GM12892 (cell line): ENCODE data around the gene TSEN54.

Source experiments
- DNase-seq: peaks from one replicate; pipeline ENCODE4 v3.0.0; 2011; ENCODE audit not compliant: insufficient read length
- FAIRE-seq: peaks from 2 replicates; lab custom pipeline; 2011; peaks lifted over from hg19 to GRCh38; lab: Jason Lieb, UNC
- POLR2A ChIP-seq: IDR thresholded peaks from 2 replicates; pipeline ENCODE4 v1.6.1; 2011; ENCODE audit warnings: low read depth, low read length, control low read depth
- POLR2AphosphoS5 ChIP-seq: IDR thresholded peaks from 2 replicates; pipeline ENCODE4 v1.6.1; 2011; ENCODE audit warnings: low read depth, low read length, control low read depth
- TAF1 ChIP-seq: IDR thresholded peaks from 2 replicates; pipeline ENCODE4 v1.6.1; 2011; ENCODE audit warnings: low read depth, mild to moderate bottlenecking, control low read depth, low read length, borderline replicate concordance

The TSEN54 gene

DNA sequence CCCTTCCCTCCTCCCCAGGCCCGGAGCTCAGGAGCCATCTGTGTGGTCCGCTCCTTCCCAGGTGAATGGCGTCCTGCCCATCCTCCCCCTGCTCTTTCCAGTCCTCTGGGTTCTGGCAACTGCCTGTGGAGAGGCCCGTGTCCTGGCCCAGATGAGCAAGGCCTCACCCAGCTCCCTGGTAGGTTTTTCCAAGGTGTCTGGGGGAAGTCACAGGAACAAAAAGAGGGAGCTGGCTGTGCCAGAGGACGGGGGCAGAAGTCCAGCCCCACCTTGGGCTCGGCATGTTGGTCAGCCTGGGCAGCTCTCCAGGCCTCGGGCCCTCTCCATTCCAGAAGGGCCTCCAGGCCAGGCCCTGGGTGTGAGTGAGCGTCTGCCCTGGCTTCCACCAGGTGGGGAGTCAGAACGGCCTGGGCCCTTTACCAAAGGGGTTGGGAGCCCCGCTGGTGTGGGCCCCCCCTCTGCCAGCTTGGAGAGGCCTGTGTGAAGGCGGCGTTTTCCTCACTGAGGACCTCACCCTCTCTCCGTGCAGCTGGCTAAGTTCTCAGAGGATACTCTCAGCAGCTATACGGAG, 26.1 kb upstream of the TSEN54 start:
- TF ChIP-seq TAF1 = no peak
- no peak for TF ChIP-seq POLR2A
- no peak for TF ChIP-seq POLR2AphosphoS5
- DNase-seq = no peak
- no peak for FAIRE-seq

DNA sequence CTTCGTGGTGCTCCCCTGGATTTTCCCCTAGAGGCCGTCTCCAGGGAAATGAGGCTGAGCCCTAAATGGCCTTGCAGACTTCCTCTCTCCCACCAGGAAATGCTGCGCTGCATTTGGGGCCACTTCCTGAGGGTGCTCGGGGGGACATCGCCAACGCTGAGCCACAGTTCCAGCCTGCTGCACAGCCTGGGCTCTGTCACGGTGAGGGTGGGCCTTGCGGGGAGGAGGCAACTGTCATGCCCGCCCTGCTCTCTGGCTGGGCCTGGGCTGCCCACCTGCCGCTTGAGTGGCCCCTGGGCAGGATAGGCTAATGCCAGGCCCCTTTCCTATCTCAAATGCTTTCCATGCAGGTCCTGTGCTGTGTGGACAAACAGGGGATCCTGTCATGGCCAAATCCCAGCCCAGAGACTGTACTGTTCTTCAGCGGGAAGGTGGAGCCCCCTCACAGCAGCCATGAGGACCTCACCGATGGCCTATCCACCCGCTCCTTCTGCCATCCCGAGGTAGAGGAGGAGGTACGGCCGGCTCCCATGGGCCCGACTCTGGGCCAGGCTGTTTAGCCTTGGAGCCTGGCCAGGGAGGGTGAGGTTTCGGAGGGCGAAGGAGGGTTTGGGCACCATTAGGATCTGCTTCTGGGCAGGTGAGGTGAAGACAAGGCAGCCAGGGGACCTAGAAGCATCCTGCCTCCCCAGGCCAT, 25.2 kb upstream of the TSEN54 start:
- FAIRE-seq (no peak), DNase-seq (no peak)
- TF ChIP-seq POLR2AphosphoS5 (no peak), POLR2A (no peak), TAF1 (no peak)

DNA sequence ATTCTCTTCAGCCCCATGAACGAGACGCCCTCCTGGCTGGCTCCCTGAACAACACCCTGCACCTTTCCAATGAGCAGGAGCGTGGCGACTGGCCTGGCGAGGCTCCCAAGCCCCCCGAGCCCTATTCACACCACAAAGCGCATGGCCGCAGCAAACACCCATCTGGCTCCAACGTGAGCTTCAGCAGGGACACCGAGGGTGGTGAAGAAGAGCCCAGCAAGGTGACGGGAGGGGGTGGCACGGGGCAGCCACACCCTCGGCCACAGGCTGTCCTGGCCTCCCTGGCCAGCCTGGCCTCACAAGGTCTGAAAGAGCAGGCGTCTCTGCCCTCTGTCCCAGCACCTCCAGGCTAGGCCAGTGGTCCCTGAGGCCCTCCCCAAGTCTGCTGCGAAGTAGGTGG, 24.6 kb upstream of the TSEN54 start:
- TF ChIP-seq POLR2A (no peak), POLR2AphosphoS5 (no peak), TAF1 (no peak)
- DNase-seq = no peak
- FAIRE-seq = no peak

DNA sequence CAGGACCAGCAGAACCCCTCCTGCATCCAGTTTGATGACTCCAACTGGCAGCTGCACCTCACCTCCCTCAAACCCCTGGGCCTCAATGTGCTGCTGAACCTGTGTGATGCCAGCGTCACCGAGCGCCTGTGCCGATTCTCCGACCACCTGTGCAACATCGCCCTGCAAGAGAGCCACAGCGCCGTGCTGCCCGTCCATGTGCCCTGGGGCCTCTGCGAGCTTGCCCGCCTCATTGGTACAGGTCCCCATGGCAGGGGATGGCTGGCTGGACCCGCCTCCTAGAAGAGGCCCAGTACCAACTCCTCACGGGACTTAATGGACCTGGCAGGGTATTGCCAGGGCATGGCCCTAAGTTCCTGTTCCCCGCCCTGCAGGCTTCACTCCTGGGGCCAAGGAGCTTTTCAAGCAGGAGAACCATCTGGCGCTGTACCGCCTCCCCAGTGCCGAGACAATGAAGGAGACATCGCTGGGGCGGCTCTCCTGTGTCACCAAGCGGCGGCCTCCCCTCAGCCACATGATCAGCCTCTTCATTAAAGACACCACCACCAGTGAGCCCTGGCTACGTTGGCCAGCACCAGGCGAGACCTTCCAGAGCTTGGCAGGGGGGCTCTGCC, 23.7 kb upstream of the TSEN54 start:
- no peak for DNase-seq
- FAIRE-seq = no peak
- TF ChIP-seq POLR2AphosphoS5 (no peak), POLR2A (no peak), TAF1 (no peak)

DNA sequence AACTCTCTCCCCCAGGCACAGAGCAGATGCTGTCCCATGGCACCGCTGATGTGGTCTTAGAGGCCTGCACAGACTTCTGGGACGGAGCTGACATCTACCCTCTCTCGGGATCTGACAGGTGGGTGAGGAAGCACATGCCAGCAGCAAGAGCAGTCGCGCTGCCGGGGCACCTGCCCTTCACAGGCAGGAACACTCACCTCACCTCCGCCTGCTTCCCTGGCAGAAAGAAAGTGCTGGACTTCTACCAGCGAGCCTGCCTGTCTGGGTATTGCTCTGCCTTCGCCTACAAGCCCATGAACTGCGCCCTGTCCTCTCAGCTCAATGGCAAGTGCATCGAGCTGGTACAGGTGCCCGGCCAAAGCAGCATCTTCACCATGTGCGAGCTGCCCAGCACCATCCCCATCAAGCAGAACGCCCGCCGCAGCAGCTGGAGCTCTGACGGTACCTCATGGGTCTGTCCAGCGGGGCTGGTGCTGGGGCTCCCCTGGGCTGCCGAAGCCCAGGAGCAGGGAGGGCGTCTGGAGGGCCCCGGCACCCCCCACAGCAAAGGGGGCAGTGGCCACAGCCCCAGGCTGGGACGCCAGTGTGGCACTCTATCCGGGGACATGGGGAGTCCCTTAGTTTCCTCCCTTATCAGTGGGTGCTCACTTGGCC, 22.7 kb upstream of the TSEN54 start:
- no peak for DNase-seq
- TF ChIP-seq TAF1 (no peak), POLR2A (no peak), POLR2AphosphoS5 (no peak)
- no peak for FAIRE-seq

DNA sequence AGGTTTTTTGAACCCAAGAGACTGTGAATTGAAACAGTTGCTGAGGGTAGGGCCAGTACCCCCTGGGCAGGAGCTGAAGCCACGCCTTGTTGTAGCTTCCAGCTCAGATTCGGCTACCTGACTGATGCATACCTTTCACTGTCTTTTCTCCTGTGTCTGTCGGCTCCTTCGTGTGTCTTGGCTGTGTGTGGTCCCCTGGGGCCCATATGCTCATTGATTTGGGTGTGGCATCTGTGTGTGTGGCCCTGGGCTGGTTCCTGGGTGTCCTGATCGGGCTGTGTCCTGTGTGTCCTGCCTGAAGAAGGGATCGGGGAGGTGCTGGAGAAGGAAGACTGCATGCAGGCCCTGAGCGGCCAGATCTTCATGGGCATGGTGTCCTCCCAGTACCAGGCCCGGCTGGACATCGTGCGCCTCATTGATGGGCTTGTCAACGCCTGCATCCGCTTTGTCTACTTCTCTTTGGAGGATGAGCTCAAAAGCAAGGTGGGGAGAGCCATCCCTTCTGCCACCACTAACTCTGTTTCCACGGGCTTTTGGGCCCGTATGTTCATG, 21.9 kb upstream of the TSEN54 start:
- FAIRE-seq = no peak
- TF ChIP-seq POLR2A = no peak
- TF ChIP-seq POLR2AphosphoS5 = no peak
- TF ChIP-seq TAF1 = no peak
- DNase-seq = no peak

DNA sequence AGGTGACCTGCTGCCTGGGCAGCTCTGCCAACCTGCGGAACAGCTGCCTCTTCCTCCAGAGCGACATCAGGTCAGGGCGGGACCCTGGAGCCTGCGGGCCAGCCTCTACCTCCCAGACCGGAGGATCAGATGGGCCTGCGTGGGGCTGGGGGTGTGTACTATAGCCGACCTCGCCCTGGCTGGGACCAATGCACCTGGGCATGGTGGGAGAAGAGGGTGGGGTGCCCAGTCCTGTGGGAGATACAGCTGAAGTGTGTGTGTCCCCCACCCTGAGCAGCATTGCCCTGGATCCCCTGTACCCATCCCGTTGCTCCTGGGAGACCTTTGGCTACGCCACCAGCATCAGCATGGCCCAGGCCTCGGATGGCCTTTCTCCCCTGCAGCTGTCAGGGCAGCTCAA, 20.3 kb upstream of the TSEN54 start:
- FAIRE-seq (no peak), DNase-seq (no peak)
- TF ChIP-seq POLR2AphosphoS5 = no peak
- TF ChIP-seq TAF1 = no peak
- no peak for TF ChIP-seq POLR2A

DNA sequence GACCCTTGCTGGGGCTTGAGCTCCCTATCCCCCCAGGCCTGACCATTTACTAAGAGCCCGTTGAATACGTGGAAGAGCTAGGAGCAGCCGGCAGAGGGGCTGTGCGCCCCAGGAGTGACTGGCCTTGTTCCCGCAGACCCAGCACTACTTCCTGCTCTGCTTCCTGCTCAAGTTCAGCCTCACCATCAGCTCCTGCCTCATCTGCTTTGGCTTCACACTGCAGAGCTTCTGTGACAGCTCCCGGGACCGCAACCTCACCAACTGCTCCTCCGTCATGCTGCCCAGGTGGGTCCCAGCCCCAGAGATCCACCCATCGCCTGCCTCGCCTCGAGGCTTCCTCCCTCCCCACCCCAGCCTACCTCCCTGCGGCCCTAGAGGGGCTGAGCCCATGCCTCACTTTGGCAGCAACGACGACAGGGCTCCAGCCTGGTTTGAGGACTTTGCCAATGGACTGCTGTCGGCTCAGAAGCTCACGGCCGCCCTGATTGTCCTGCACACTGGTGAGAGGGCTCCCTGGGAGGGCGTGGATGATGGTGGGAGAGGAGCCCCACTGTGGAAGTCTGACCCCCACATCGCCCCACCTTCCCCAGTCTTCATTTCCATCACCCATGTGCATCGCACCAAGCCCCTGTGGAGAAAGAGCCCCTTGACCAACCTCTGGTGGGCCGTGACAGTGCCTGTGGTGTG, 18.1 kb upstream of the TSEN54 start:
- TF ChIP-seq TAF1 (no peak), POLR2AphosphoS5 (no peak), POLR2A (no peak)
- FAIRE-seq = no peak

DNA sequence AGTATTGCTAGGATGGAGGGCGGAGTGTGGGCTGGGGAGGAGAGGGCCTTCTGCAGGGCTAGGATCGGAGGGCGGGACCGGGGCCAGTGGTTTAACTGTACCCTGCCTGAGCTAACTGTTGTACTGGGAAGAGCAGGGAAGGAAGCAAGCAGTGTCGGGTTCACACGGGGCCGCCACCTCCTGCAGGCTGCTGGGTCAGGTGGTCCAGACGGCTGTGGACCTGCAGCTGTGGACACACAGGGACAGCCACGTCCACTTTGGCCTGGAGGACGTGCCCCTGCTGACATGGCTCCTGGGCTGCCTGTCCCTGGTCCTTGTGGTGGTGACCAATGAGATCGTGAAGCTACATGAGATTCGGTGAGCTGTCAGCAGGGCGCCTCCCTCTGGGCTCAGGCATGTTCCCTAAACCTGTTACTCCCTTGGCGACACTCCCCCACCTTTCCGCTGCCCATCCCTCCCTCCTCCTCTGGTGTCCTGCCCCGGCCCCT, 17.6 kb upstream of the TSEN54 start:
- DNase-seq = no peak
- FAIRE-seq = no peak
- TF ChIP-seq POLR2AphosphoS5 (no peak), POLR2A (no peak), TAF1 (no peak)

More for the DNA sequence above, 18.1 kb upstream of the TSEN54 start:
- DNase-seq = no peak

DNA sequence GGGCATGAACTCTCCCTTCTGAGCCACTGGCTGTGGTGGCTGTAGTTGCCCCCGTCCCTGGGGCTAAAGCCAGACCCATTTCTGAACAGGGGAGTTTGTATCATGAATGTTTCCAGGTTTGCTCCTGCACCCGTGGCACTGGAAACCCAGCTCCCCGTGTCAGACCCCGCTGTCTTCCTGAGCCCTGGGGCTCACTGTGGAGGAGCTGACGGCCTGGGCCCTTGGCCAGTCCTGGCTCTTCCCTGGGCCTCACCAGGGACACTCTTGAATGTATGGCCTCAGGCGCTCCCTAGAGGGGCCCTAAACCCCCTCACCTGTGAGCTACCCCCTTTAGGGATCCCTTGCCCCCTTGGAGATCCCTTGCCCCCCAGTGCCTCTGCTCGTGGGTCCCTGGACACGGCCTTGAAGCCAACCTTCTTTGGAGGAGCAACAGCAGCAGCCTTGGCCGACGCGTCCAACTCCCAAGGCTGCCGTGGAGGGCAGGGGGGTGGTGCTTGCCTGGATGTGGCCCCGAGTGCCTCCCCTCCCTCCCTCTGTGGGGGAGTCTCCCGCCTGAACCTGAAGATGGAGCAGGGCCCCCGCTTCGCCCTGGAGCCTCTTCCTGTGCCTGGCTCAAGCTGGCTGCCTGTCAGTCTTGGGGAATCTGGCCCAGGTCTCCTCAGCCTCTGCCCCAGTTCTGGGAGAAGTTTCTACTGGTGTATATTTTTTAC, 16.9 kb upstream of the TSEN54 start:
- no peak for DNase-seq
- no peak for FAIRE-seq
- no peak for TF ChIP-seq TAF1
- TF ChIP-seq POLR2AphosphoS5 = no peak
- TF ChIP-seq POLR2A = no peak
